HL-60 (cell line): Measurements from ENCODE around the gene ITIH1.

ENCODE experiments used
- CTCF ChIP-seq: IDR thresholded peaks from one replicate; pipeline ENCODE4 v1.5.1; 2011; ENCODE audit warnings: low read length, control low read depth, inconsistent platforms; ENCODE audit not compliant: insufficient read depth
- POLR2AphosphoS5 ChIP-seq: IDR thresholded peaks from 2 replicates; pipeline ENCODE4 v1.6.1; 2012; ENCODE audit warnings: low read depth
- SPI1 ChIP-seq: IDR thresholded peaks from 2 replicates; pipeline ENCODE4 v1.6.1; 2012; ENCODE audit warnings: low read depth, mild to moderate bottlenecking, borderline replicate concordance
- TF ChIP-seq, protein P1 (sequence below): IDR thresholded peaks from 2 replicates; pipeline ENCODE4 v1.6.1; 2012; ENCODE audit warnings: low read depth; ENCODE audit not compliant: insufficient replicate concordance

- TF ChIP-seq CTCF (no peak), SPI1 (no peak), POLR2AphosphoS5 (no peak)
- TF ChIP-seq, protein P1, sequence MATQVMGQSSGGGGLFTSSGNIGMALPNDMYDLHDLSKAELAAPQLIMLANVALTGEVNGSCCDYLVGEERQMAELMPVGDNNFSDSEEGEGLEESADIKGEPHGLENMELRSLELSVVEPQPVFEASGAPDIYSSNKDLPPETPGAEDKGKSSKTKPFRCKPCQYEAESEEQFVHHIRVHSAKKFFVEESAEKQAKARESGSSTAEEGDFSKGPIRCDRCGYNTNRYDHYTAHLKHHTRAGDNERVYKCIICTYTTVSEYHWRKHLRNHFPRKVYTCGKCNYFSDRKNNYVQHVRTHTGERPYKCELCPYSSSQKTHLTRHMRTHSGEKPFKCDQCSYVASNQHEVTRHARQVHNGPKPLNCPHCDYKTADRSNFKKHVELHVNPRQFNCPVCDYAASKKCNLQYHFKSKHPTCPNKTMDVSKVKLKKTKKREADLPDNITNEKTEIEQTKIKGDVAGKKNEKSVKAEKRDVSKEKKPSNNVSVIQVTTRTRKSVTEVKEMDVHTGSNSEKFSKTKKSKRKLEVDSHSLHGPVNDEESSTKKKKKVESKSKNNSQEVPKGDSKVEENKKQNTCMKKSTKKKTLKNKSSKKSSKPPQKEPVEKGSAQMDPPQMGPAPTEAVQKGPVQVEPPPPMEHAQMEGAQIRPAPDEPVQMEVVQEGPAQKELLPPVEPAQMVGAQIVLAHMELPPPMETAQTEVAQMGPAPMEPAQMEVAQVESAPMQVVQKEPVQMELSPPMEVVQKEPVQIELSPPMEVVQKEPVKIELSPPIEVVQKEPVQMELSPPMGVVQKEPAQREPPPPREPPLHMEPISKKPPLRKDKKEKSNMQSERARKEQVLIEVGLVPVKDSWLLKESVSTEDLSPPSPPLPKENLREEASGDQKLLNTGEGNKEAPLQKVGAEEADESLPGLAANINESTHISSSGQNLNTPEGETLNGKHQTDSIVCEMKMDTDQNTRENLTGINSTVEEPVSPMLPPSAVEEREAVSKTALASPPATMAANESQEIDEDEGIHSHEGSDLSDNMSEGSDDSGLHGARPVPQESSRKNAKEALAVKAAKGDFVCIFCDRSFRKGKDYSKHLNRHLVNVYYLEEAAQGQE = no peak
Measured at GRCh38 chr3:52795298-52795900, 18.0 kb downstream of the ITIH1 start.
